A673 (cell line): ENCODE results near the gene TRIM14. TPM values are rescaled to one million over a fixed set of nuclear protein-coding genes. Genes with fewer than 3 reads are reported as not detected.

Experiments
- BruUV-seq: library from RNA; stranded (reverse); fragments of 400-500 nt; replicated peaks from 2 replicates; lab custom pipeline; 2021; lab: Mats Ljungman, UMichigan
- CTCF ChIA-PET: fragments of 300-600 bp; sonication (Branson Sonifier 250); formaldehyde crosslinking; loops from one replicate; lab custom pipeline; 2022; ENCODE audit warnings: antibody characterized with exemption; lab: Charles Lee
- POLR2A ChIA-PET: fragments of 300-600 bp; sonication (Branson Sonifier 250); formaldehyde crosslinking; loops from one replicate; lab custom pipeline; 2022; ENCODE audit warnings: antibody characterized with exemption; ENCODE audit not compliant: low non-redundant PET; lab: Charles Lee
- DNase-seq: peaks from one replicate; pipeline ENCODE4 v3.0.0-alpha.2; 2015; ENCODE audit warnings: low spot score
- H3K27ac ChIP-seq: fragments of 200-600 bp; sonication (generic); 2 replicates; pipeline ENCODE4 v1.5.1; 2016; ENCODE audit warnings: mixed run types, low read depth, mild to moderate bottlenecking, mixed read lengths, antibody characterized with exemption, low read length; ENCODE audit not compliant: poor library complexity, severe bottlenecking
- H3K27me3 ChIP-seq: fragments of 200-600 bp; sonication (generic); replicated peaks from 2 replicates; pipeline ENCODE4 v1.6.1; 2017; ENCODE audit warnings: mixed run types, low read depth, mild to moderate bottlenecking, mixed read lengths, antibody characterized with exemption, low read length; ENCODE audit not compliant: insufficient read depth, poor library complexity
- H3K36me3 ChIP-seq: fragments of 200-600 bp; sonication (generic); 2 replicates; pipeline ENCODE4 v1.6.1; 2016; ENCODE audit warnings: mixed run types, mild to moderate bottlenecking, mixed read lengths, antibody characterized with exemption, low read length; ENCODE audit not compliant: insufficient read depth, poor library complexity, severe bottlenecking
- H3K4me1 ChIP-seq: fragments of 200-600 bp; sonication (generic); 2 replicates; pipeline ENCODE4 v1.6.1; 2017; ENCODE audit warnings: mixed run types, mild to moderate bottlenecking, mixed read lengths, antibody characterized with exemption, low read length; ENCODE audit not compliant: insufficient read depth, poor library complexity, severe bottlenecking
- H3K4me3 ChIP-seq: fragments of 200-600 bp; sonication (generic); 2 replicates; pipeline ENCODE4 v1.5.1; 2016; ENCODE audit warnings: low read depth, mixed run types, mild to moderate bottlenecking, mixed read lengths, low read length; ENCODE audit not compliant: poor library complexity, severe bottlenecking
- H3K9me3 ChIP-seq: fragments of 200-600 bp; sonication (generic); 2 replicates; pipeline ENCODE4 v1.6.1; 2016; ENCODE audit warnings: mixed run types, low read depth, mild to moderate bottlenecking, mixed read lengths, antibody characterized with exemption, low read length; ENCODE audit not compliant: poor library complexity, severe bottlenecking
- CTCF ChIP-seq: fragments of 300-800, 200-600 bp; sonication (generic); conservative IDR thresholded peaks from 2 replicates; pipeline ENCODE4 v1.5.1; 2017; ENCODE audit warnings: low read depth, mild to moderate bottlenecking, antibody characterized with exemption, low read length, moderate library complexity, mixed read lengths
- EZH2 ChIP-seq: fragments of 200-600 bp; sonication (generic); IDR thresholded peaks from 2 replicates; pipeline ENCODE4 v1.6.1; 2017; ENCODE audit warnings: borderline replicate concordance, low read depth, mild to moderate bottlenecking, mixed read lengths, antibody characterized with exemption, low read length; ENCODE audit not compliant: poor library complexity, severe bottlenecking
- intact Hi-C: fragments of 100-400 bp; cut with micrococcal nuclease; formaldehyde crosslinking; loops from one replicate; pipeline ENCODE4 v1.10.0; 2022; ENCODE audit not compliant: unreplicated experiment
- total RNA-seq: library from RNA; stranded (reverse); gene quantifications from 2 replicates; pipeline ENCODE4 v1.2.3, GENCODE V29; 2021

The TRIM14 gene
- total RNA-seq, 1 experiment from 2014 or later: 3.8 TPM

- no peak overlapping the region for H3K4me3 ChIP-seq
- no peak overlapping the region for H3K27ac ChIP-seq
- POLR2A ChIA-PET: no interaction called here
- intact Hi-C loops: no loop called here
- no peaks in the 10 kb centered on the region for H3K9me3 ChIP-seq
- H3K4me1 ChIP-seq: no peaks in the 10 kb centered on the region
- BruUV-seq: no TSS peak
- CTCF ChIA-PET: no interaction called here
- no peaks in the 10 kb centered on the region for H3K36me3 ChIP-seq
- TF ChIP-seq CTCF (no peak), EZH2 (no peak)
- no peak for DNase-seq
- H3K27me3 ChIP-seq: no peaks in the 10 kb centered on the region
These were observed 40.8 kb upstream of the TRIM14 start for GRCh38 chr9:98159790-98160189.

DNA sequence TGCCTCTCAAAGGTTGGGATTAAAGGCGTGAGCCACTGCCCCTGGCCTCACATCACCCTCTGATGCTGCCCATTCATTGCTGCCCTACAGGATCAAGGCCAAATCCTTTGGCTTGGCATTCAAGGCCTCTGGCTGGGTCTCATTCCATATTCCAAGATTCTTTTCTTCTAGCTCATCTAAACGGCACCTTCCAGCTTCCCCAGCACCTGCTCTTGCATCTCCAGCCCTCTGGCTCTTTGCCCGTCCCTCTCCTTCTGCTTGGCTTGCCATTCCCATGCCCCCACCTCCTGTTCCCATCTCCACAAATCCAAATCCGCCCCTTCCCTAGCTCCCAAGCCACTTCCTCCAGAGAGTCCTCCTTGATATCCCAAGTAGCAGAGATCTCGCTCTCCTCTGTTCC lies 40.3 kb upstream of the TRIM14 start:
- Histone ChIP-seq H3K4me1 (no peaks in the 10 kb centered on the region), H3K27ac (no peak overlapping the region), H3K4me3 (no peak overlapping the region), H3K27me3 (no peaks in the 10 kb centered on the region), H3K36me3 (no peaks in the 10 kb centered on the region), H3K9me3 (no peaks in the 10 kb centered on the region)
- TF ChIP-seq CTCF (no peak), EZH2 (no peak)
- ChIA-PET CTCF (no interaction called here), POLR2A (no interaction called here)
- no TSS peak for BruUV-seq
- DNase-seq: no peak
- intact Hi-C loops: no loop called here

DNA sequence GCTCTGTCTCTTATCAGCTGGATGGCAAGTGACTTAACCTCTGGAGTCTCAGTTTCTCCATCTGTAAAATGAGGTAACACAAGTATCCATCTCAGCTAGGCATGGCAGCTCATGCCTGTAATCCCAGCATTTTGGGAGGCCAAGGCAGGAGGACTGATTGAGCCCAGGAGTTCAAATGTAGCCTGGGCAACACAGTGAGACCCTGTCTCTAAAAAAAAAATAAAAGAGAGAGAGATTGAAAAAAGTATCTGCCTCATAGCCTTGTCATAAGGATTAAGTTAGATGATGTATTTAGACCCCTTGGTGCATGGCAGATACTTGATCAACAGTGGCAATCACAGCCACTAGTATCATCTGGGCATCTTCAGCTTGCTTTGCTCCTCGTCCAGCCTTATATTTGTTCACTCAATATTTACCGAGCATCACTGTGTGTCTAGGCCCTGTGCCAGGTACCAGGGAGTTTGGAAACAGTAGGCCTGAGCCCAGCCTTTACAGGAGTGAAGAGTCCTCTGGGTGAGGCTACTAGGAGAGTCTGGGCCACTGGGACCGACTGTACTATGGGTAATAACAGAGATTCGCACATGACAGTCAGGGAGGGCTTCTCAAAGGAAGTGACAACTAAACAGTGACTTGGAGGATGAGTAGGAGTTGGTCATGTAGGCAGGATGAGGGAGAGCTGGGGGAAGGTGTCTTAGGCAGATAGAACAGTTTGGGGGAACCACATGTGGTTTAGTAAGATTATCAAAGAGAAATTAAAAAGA lies 39.2 kb upstream of the TRIM14 start:
- Histone ChIP-seq H3K36me3 (no peaks in the 10 kb centered on the region), H3K27me3 (no peaks in the 10 kb centered on the region), H3K9me3 (no peaks in the 10 kb centered on the region), H3K4me3 (no peak overlapping the region), H3K4me1 (no peaks in the 10 kb centered on the region), H3K27ac (no peak overlapping the region)
- intact Hi-C loops: no loop called here
- TF ChIP-seq CTCF (no peak), EZH2 (no peak)
- BruUV-seq: no TSS peak
- CTCF ChIA-PET: no interaction called here
- DNase-seq: no peak
- POLR2A ChIA-PET: no interaction called here
